IPS-20b (cell line): ENCODE results near the gene PTGER3.

ENCODE experiments used
- H3K27ac ChIP-seq: one replicate; pipeline ENCODE4 v1.5.1; 2013; ENCODE audit warnings: low read length
- H3K27me3 ChIP-seq: 2 replicates; pipeline ENCODE4 v1.6.1; 2013; ENCODE audit warnings: mild to moderate bottlenecking, low read length, inconsistent platforms; ENCODE audit not compliant: insufficient read depth
- H3K36me3 ChIP-seq: 2 replicates; pipeline ENCODE4 v1.6.1; 2013; ENCODE audit warnings: low read depth, mild to moderate bottlenecking, inconsistent platforms, low read length, moderate library complexity; ENCODE audit not compliant: insufficient read depth
- H3K4me1 ChIP-seq: 2 replicates; pipeline ENCODE4 v1.6.1; 2013; ENCODE audit warnings: mild to moderate bottlenecking, control low read depth, inconsistent platforms, low read length, moderate library complexity; ENCODE audit not compliant: insufficient read depth
- H3K4me3 ChIP-seq: 2 replicates; pipeline ENCODE4 v1.5.1; 2013; ENCODE audit warnings: mild to moderate bottlenecking, low read length, inconsistent platforms
- H3K9ac ChIP-seq: 2 replicates; pipeline ENCODE4 v1.6.1; 2013; ENCODE audit warnings: low read depth, mild to moderate bottlenecking, inconsistent platforms, low read length, moderate library complexity
- H3K9me3 ChIP-seq: 2 replicates; pipeline ENCODE4 v1.6.1; 2013; ENCODE audit warnings: mild to moderate bottlenecking, low read depth, low read length, inconsistent platforms; ENCODE audit not compliant: insufficient read depth

PTGER3 gene

GRCh38 chr1:71046891-71047634 is 553 bp downstream of the PTGER3 start:
- Histone ChIP-seq H3K36me3 (no peaks in the 10 kb centered on the region), H3K9ac (no peak overlapping the region), H3K9me3 (no peaks in the 10 kb centered on the region), H3K4me3 (peak overlapping the region; percentile 75; the same call in 1 of the 2 replicates), H3K4me1 (no peaks in the 10 kb centered on the region), H3K27ac (no peak overlapping the region), H3K27me3 (peaks cover 45% of the 10 kb centered on the region)

DNA sequence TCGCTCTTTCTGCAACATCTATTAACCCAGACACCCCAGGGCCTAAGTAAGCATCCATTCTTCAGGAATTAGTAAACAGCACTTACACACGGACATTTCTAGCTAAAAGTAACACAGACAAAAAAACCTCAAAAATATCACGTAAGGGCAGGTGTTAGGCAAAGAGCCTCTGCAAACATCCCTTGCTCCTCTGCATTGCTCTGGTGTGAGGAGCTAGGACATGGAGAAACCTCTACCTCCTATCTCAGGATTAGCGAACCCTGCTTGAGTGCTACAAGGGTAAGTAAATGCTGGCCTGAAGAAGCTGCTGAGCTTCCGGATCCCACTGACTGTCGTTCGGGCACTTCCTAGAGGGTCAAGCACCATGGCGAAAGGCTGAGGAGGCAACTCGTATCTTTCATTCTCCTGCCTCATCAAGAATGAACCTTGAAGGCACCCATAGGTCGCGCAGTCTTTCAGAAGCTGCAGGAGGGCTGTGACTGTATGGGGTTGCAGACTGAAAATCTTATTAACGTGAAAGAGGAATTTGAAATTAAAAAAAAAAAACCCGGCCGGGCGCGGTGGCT is 2.1 kb downstream of the PTGER3 start:
- Histone ChIP-seq H3K9me3 (no peaks in the 10 kb centered on the region), H3K27me3 (peaks cover 45% of the 10 kb centered on the region), H3K4me1 (no peaks in the 10 kb centered on the region), H3K36me3 (no peaks in the 10 kb centered on the region), H3K27ac (no peak overlapping the region), H3K9ac (no peak overlapping the region), H3K4me3 (no peak overlapping the region)

DNA sequence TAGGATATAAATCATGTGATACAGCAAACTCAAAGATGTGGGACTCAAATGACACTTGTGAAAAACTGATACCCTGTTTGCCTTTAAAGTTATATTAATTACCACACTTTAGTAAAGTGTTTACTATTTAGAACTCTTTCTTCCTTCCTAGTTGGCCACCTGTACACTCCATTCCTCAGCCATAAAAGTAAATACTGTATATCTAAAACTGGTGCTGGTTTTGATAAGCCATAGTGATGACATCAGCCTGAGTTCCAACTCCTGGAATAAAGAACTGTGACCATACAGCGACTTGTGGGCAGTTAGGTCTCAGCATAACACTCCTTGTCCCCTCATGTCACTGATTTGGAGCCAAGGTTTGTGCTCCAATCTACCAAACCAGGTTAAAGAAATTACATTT is 2.8 kb downstream of the PTGER3 start:
- no peaks in the 10 kb centered on the region for H3K4me1 ChIP-seq
- H3K27me3 ChIP-seq = peaks cover 44% of the 10 kb centered on the region
- H3K4me3 ChIP-seq = no peak overlapping the region
- no peak overlapping the region for H3K9ac ChIP-seq
- no peak overlapping the region for H3K27ac ChIP-seq
- H3K36me3 ChIP-seq = no peaks in the 10 kb centered on the region
- no peaks in the 10 kb centered on the region for H3K9me3 ChIP-seq

DNA sequence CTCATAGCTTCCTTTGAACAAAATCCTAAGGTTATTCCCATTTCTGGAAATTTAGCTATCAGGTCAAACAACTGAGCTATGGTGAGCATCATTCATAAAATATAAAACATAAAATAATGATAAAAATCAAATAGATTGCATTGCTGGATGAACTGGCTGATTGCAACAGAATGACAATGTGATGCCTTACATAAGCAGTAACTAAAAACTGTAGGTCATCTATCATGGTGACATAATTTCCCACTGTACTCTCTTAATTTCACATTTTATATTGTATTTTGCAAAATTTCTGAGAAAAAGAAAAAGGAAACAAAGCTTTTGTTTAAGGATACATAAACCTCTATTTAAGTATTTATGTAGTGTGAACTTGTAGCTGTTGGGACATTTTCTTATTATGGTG is 4.6 kb downstream of the PTGER3 start:
- no peak overlapping the region for H3K9ac ChIP-seq
- no peaks in the 10 kb centered on the region for H3K9me3 ChIP-seq
- peaks cover 26% of the 10 kb centered on the region for H3K27me3 ChIP-seq
- H3K4me1 ChIP-seq = no peaks in the 10 kb centered on the region
- no peak overlapping the region for H3K27ac ChIP-seq
- no peaks in the 10 kb centered on the region for H3K36me3 ChIP-seq
- no peak overlapping the region for H3K4me3 ChIP-seq

DNA sequence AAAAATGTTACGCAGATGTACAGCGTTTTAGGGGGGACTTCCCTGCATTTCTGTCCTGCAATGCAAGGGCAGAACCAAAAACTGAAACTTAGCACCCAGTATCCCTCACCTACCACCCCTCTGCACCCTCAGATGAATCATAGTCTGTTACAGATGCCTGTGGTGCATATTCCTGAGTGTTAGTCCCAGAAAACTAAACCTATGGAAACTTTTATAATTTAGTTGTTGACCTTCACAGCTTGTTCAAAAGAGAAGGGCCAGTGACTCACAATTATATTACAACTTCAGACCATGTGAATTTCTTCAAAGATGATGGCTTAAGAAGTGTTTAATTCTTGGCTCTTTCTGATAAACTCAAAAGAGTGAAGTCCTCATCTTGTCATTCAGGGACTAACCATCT is 5.8 kb downstream of the PTGER3 start:
- H3K9ac ChIP-seq = no peak overlapping the region
- H3K27ac ChIP-seq = no peak overlapping the region
- H3K4me3 ChIP-seq = no peak overlapping the region
- H3K36me3 ChIP-seq = no peaks in the 10 kb centered on the region
- H3K27me3 ChIP-seq = peaks cover 14% of the 10 kb centered on the region
- no peaks in the 10 kb centered on the region for H3K9me3 ChIP-seq
- H3K4me1 ChIP-seq = no peaks in the 10 kb centered on the region

GRCh38 chr1:71039661-71040262 is 7.9 kb downstream of the PTGER3 start:
- no peak overlapping the region for H3K9ac ChIP-seq
- no peak overlapping the region for H3K4me3 ChIP-seq
- no peaks in the 10 kb centered on the region for H3K9me3 ChIP-seq
- no peaks in the 10 kb centered on the region for H3K36me3 ChIP-seq
- H3K27me3 ChIP-seq = no peaks in the 10 kb centered on the region
- H3K27ac ChIP-seq = no peak overlapping the region
- H3K4me1 ChIP-seq = no peaks in the 10 kb centered on the region

- Histone ChIP-seq H3K9me3 (no peaks in the 10 kb centered on the region), H3K4me1 (no peaks in the 10 kb centered on the region), H3K27me3 (no peaks in the 10 kb centered on the region), H3K4me3 (no peak overlapping the region), H3K9ac (no peak overlapping the region), H3K27ac (no peak overlapping the region), H3K36me3 (no peaks in the 10 kb centered on the region)
These were observed 8.7 kb downstream of the PTGER3 start for GRCh38 chr1:71038942-71039341.

DNA sequence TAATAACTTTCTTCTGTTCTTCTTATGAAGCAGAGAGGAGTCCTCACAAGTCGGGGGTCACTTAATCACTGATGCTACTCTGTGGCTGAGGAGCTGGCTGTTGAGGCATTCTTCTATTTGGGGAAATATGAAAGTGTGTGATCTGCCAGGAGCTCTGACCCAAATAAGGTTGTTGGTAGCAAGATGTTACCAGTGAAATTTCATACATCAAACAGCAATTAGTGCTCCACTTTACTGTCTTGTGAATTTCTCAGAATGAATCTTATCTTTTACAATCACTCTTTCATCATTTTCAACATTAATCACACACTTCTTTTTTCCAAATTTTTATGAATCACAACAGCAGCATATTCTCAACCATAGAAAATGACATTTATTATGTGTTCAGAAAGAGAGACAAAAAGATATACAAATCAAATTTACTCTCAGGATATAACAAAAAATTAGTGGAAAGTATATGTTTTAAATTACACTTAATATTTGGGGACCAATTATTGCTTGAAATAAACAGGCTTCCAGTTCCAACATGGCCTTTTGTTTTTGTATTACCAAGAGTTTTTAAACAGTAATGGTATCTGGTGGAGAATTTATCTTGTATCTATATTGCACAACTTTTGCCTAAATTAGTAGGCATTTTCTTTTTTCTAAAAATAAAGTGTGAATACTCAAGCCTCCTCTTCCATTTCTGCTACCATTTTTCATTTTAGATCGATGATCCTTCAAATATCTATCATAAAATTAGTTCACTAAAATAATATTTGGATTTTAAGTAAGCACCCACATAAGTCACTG is 9.6 kb downstream of the PTGER3 start:
- Histone ChIP-seq H3K9ac (no peak overlapping the region), H3K4me3 (no peak overlapping the region), H3K36me3 (no peaks in the 10 kb centered on the region), H3K4me1 (no peaks in the 10 kb centered on the region), H3K27ac (no peak overlapping the region), H3K9me3 (no peaks in the 10 kb centered on the region), H3K27me3 (no peaks in the 10 kb centered on the region)

DNA sequence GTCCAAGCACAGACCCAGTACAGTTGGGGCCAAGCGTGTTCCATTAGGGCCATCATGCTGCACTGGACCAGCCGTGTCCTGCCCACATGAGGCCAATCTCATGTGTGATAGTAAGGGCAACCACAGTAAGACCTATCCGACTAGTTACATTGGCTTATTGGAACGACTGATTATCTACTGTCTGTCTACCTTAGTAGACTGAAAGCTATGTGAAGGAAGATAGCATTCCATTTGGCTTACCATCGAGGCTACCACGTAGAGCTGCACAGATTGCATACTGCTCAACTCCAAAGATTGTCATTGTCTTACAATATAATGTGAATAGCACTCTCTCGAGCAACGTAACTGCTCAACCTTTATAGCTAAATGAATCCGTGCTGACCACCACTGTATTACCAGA is 10.6 kb downstream of the PTGER3 start:
- no peaks in the 10 kb centered on the region for H3K4me1 ChIP-seq
- H3K36me3 ChIP-seq = no peaks in the 10 kb centered on the region
- no peaks in the 10 kb centered on the region for H3K9me3 ChIP-seq
- no peak overlapping the region for H3K9ac ChIP-seq
- no peaks in the 10 kb centered on the region for H3K27me3 ChIP-seq
- H3K27ac ChIP-seq = no peak overlapping the region
- H3K4me3 ChIP-seq = no peak overlapping the region

DNA sequence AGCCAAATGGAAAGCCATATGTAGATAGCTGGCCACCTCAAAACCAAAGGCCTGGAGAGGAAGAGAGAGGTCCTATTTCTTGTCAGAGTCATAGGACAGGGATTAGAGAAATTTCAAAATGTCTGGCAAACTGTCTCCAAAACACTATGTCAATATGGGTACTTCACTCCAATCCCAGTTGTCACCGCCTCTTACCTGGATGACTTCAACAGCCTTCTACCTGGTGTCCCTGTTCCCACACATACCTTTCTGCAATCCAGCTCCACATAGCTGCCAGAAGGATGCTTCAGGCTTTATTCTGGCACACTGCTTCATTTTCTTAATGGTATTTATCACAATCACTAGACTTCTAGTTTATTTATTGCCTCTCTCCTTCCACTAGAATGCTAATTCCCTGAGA is 14.5 kb downstream of the PTGER3 start:
- H3K27me3 ChIP-seq = no peaks in the 10 kb centered on the region
- H3K9me3 ChIP-seq = no peaks in the 10 kb centered on the region
- no peak overlapping the region for H3K4me3 ChIP-seq
- no peak overlapping the region for H3K9ac ChIP-seq
- H3K36me3 ChIP-seq = no peaks in the 10 kb centered on the region
- no peak overlapping the region for H3K27ac ChIP-seq
- no peaks in the 10 kb centered on the region for H3K4me1 ChIP-seq

- H3K27me3 ChIP-seq = no peaks in the 10 kb centered on the region
- H3K27ac ChIP-seq = no peak overlapping the region
- no peak overlapping the region for H3K9ac ChIP-seq
- H3K36me3 ChIP-seq = no peaks in the 10 kb centered on the region
- no peaks in the 10 kb centered on the region for H3K9me3 ChIP-seq
- no peaks in the 10 kb centered on the region for H3K4me1 ChIP-seq
- H3K4me3 ChIP-seq = no peak overlapping the region
These were observed 16.2 kb downstream of the PTGER3 start for GRCh38 chr1:71031426-71031825.
